Right cardiac atrium (tissue), 5 donors: ENCODE results near the gene GALNTL6. TPM values are rescaled to one million over a fixed set of nuclear protein-coding genes. Genes with fewer than 3 reads are reported as not detected.

Source experiments
- ATAC-seq, 2 donors: fragments of 200-7000 bp; cut with Tn5 transposase; one replicate each; pipeline versions ENCODE4 v1.8.0 to v1.9.1; 2020; ENCODE audit warnings: moderate library complexity in 2 of 2, mild to moderate bottlenecking in 1 of 2
- DNase-seq, 3 donors: peaks; one replicate each; pipeline ENCODE4 v3.0.0-alpha.2; 2020
- H3K27ac ChIP-seq: one replicate; pipeline ENCODE4 v1.5.1; 2013; ENCODE audit warnings: mild to moderate bottlenecking, low read length, control low read depth, moderate library complexity
- H3K27me3 ChIP-seq: one replicate; pipeline ENCODE4 v1.6.1; 2013; ENCODE audit not compliant: control insufficient read depth, insufficient read depth
- H3K4me1 ChIP-seq: one replicate; pipeline ENCODE4 v1.6.1; 2013; ENCODE audit warnings: low read length; ENCODE audit not compliant: control insufficient read depth, insufficient read depth
- H3K4me3 ChIP-seq: one replicate; pipeline ENCODE4 v1.5.1; 2013; ENCODE audit warnings: low read length, control low read depth
- H3K9me3 ChIP-seq: one replicate; pipeline ENCODE4 v1.6.1; 2013; ENCODE audit warnings: low read length; ENCODE audit not compliant: control insufficient read depth
- WGBS: extraction: QIAGEN DNeasy Blood & Tissue Kit; methylation state at CpG from one replicate; pipeline ENCODE4 v1.1.7; 2013; 5-methylcytosine and 5-hydroxymethylcytosine counted together
- intact Hi-C, 4 donors: fragments of 100-400 bp; cut with DNase I; formaldehyde crosslinking; loops; one replicate each; pipeline versions ENCODE4 v1.11.0 to v1.14.0; 2022 to 2023
- polyA plus RNA-seq: library from polyadenylated mRNA; stranded (reverse); fragments of 200-250 nt; gene quantifications from one replicate; pipeline ENCODE4 v1.2.3, GENCODE V29; 2013
- total RNA-seq, 4 donors: library from RNA; stranded (reverse); fragmentation: NEBNext Ultra II Directional; extraction: Animal tissue kit (Norgen Biotek cat#: 25700); gene quantifications; one replicate each; pipeline ENCODE4 v1.2.1, GENCODE V29; 2021
- donor health status: healthy with polysubstance abuse.
- donor health status: DM: no; HTN: yes; CAD: no.
- donor health status: DM: no; HTN: no; CAD: no.
- donor health status: DM: no; HTN: yes; CAD: no; lungs with severe emphysema.
- donor health status: DM: yes; HTN: yes; CAD: no.

The GALNTL6 gene
- total and polyA plus RNA-seq, 5 donors = not detected

DNA sequence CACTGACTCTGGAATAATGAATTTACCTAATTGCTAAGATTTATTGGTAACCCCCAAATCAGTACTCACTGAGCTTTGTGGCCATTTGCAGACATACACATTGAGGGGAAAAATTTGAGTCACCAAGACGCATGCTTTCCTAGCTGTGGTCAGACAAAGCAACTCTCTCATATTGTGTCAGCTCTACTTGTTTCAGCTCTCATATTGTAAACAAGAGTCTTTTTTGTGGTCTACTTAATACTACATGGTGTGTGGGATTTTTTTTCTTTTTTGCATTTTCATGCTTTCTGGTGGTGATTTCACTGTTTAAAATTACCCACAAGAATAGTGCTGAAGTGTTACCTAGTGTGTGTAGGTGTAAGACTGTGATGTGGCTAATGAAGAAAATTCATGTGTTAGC, 927.2 kb downstream of the GALNTL6 start:
- no peak for ATAC-seq
- 76% methylated on average over 1 of the region's 1 CpG for WGBS
- Histone ChIP-seq H3K9me3 (peaks cover 3% of the 10 kb centered on the region), H3K4me3 (no peak overlapping the region), H3K27me3 (no peaks in the 10 kb centered on the region), H3K4me1 (no peaks in the 10 kb centered on the region), H3K27ac (no peak overlapping the region)
- no peak for DNase-seq
- intact Hi-C loops = no loop called here

DNA sequence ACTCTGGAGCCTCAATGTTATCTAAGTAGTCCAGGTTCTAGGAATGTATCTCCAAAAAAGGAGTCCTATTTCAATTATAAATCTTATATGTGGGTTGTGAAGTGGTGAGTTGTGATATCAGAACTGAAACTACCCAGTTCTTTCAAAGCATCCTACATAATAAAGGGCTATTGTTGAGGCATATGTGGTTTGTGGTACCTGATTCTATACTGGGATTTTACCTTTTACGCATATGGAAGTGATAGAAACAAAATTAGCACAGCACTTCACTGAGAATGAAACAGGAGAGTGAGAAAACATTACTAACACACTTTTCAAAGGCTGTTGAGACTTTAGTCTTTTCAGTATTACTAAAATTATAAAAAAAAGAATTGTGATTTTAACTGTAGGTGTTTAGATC, 937.7 kb downstream of the GALNTL6 start:
- WGBS = 73% methylated on average over 1 of the region's 1 CpG
- Histone ChIP-seq H3K4me1 (no peaks in the 10 kb centered on the region), H3K4me3 (no peak overlapping the region), H3K27me3 (no peaks in the 10 kb centered on the region), H3K9me3 (no peaks in the 10 kb centered on the region), H3K27ac (no peak overlapping the region)
- no peak for ATAC-seq
- intact Hi-C loops = no loop called here
- DNase-seq = no peak

DNA sequence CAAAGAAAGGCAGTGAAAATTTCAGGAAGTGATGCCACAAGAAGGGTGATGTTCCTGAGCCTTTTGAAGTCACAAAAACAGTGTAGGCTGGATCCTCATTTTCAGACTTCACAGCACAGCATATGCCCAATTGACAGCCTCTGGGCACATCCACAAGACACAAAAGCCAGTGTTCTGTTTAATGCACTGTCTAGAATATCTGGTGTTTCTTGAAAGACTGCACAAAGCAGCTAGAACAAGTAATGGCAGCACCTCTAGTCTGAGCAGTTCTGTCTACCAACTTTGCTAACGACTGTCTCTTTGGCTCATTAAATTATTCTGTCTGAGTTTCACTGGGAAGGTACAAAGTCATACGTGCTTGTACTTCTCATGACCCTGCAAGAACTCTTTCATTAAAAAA, 938.3 kb downstream of the GALNTL6 start:
- intact Hi-C loops = no loop called here
- Histone ChIP-seq H3K27ac (no peak overlapping the region), H3K27me3 (no peaks in the 10 kb centered on the region), H3K4me3 (no peak overlapping the region), H3K9me3 (no peaks in the 10 kb centered on the region), H3K4me1 (no peaks in the 10 kb centered on the region)
- WGBS = 66% methylated on average over 2 of the region's 2 CpGs
- no peak for ATAC-seq
- DNase-seq = no peak

DNA sequence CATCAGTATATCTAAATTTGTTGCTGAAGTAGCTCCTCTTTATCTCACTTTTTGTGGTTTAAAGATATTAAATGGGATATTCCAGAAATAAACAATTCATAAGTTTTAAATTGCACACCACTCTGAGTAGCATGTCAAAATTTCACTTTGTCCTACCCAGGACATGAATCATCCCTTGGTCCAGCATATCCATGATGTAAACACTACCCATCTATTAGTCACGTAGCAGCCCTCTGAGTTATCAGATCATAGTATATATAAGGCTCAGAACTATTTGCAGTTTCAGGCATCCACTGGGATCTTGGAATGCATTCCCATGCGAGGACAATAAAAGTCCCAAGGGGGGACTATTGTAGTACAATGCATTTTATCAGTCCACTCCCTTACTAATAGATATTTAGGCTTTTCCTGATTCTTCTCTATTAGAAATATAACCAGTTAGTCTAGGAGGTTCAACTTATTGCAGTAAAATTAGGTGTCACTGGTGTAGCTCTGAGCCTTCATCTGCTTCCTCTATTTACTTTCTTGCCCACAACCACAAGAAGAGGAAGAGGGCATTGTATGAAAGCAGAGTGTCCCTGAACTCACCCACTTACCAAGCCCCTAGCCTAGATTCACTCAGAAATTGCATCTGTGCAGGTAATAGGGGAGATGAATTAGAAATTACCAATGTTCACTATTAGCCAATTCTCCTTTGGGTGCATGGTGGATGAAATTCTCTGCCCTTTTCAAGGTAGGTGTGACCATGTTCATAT, 945.6 kb downstream of the GALNTL6 start:
- H3K27me3 ChIP-seq = no peaks in the 10 kb centered on the region
- no peaks in the 10 kb centered on the region for H3K9me3 ChIP-seq
- 60% methylated on average over 2 of the region's 2 CpGs for WGBS
- no peak for DNase-seq
- intact Hi-C loops = no loop called here
- no peak overlapping the region for H3K27ac ChIP-seq
- no peak for ATAC-seq
- no peak overlapping the region for H3K4me3 ChIP-seq
- H3K4me1 ChIP-seq = no peaks in the 10 kb centered on the region

DNA sequence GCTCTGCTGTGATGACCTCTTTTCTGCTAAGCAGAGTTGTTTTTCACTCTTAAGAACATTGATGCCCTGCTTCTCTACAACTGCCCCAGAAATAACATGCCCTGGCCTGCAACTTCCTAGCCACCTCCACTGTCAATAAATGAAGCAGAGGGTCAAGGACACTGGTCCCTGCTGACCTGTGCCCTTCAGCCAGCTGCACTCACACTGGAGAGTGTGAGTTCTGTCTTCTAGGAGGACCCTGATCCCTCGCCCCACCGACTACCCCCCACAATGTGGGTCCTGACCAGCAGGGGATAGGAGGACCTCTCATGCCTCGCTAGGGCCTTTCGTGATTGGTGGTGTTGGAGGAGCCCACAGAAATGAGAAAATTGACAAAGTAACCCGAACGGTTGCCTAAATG, 947.3 kb downstream of the GALNTL6 start:
- Histone ChIP-seq H3K27ac (no peak overlapping the region), H3K27me3 (no peaks in the 10 kb centered on the region), H3K4me1 (no peaks in the 10 kb centered on the region), H3K9me3 (no peaks in the 10 kb centered on the region), H3K4me3 (no peak overlapping the region)
- DNase-seq (no peak), ATAC-seq (no peak)
- intact Hi-C loops = no loop called here
- 84% methylated on average over 6 of the region's 6 CpGs for WGBS

DNA sequence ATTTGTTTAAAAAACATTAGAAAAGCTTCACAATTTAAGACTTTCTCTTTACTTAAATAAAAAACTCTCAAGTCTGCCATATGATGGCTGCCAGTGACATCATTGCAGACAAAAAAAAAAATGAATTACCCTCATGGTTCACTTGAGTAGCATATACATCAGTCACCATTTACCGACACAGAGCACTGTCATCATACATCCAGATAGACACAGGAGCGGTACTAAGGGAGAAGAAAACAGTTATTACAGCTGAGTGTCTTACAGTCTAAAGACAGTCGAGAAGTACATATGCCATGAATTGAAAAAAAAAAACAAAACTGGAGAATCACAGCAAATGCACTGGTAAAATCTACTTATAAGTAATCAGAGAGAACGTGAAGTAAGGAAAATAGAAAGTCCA, 949.7 kb downstream of the GALNTL6 start:
- ATAC-seq = no peak

DNA sequence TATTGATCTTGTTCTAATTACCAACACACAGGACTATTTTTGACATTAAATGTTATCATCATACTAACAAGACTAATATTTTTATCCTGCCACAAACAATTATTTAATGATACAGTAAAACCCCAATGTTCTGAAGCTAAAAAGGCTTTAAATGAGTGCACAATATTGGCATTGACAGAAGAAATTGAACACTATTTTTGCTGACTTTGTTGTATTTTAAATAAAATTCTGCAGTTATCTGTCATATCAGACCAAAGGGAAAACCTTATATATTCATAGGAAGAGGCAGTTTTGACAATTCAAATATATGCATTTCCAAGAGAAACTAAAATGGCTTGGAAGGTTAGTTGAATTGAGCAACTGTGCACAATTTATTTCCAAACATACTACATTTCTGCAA, 957.6 kb downstream of the GALNTL6 start:
- Histone ChIP-seq H3K27me3 (no peaks in the 10 kb centered on the region), H3K9me3 (no peaks in the 10 kb centered on the region), H3K27ac (no peak overlapping the region), H3K4me1 (no peaks in the 10 kb centered on the region), H3K4me3 (no peak overlapping the region)
- intact Hi-C loops = no loop called here
- ATAC-seq (no peak), DNase-seq (no peak)

More for the DNA sequence above, 949.7 kb downstream of the GALNTL6 start:
- no peak overlapping the region for H3K4me3 ChIP-seq
- no peaks in the 10 kb centered on the region for H3K4me1 ChIP-seq
- no peaks in the 10 kb centered on the region for H3K9me3 ChIP-seq
- intact Hi-C loops = no loop called here
- H3K27me3 ChIP-seq = no peaks in the 10 kb centered on the region
- H3K27ac ChIP-seq = no peak overlapping the region
- WGBS = 76% methylated on average over 4 of the region's 4 CpGs
- no peak for DNase-seq

DNA sequence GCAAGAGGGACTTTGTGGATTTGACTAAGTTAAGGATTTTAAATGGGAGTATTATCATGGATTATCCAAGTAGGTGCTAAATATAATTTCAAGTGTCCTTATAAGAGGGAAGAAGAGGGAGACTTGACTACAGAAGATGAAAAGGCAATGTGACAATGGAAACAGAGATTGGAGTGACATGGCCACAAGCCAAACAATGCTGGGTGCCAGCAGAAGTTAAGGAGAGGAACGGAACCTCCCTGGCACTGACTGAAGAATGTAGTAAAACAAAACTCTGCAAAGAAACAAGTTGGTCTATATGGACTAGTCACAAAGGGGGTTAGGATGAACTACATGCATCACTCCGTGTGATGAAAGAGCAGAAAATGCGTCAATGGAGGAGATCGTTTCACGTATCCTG, 959.6 kb downstream of the GALNTL6 start:
- ATAC-seq (no peak), DNase-seq (no peak)
- H3K27me3 ChIP-seq = no peaks in the 10 kb centered on the region
- H3K9me3 ChIP-seq = no peaks in the 10 kb centered on the region
- no peak overlapping the region for H3K27ac ChIP-seq
- no peaks in the 10 kb centered on the region for H3K4me1 ChIP-seq
- H3K4me3 ChIP-seq = no peak overlapping the region
- 77% methylated on average over 5 of the region's 5 CpGs for WGBS
- intact Hi-C loops = no loop called here

DNA sequence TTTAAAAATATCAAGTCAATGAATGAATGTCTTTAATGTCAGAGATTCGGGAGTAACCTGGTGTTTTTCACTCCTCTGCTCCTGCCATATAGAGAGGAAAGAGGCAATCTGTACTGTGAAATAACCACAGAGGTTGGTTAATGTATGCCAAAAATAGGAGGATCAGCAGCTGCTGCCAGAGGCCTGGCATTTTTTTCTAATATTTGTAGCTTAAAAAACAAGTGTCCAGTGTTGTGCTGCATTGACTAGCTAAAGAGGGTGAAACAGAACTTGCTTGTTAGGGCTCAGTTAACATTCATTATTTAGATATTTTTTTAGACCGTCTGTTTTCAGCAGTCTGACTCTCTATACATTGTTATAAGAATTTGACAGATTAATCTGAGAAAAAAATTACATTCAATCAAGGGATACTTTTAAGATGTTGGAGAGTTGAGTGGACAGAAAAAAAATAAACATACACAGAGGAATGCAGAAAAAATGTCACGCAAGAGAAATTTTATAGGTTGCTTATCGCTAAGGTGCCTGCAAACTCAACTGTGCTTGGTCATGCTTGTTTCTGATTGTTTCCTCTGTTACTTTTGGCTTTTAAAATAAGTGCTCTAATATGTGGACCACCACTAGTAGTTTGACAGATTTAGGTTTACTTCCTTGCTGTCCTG, 963.1 kb downstream of the GALNTL6 start:
- Histone ChIP-seq H3K4me3 (no peak overlapping the region), H3K4me1 (no peaks in the 10 kb centered on the region), H3K9me3 (no peaks in the 10 kb centered on the region), H3K27me3 (no peaks in the 10 kb centered on the region), H3K27ac (no peak overlapping the region)
- intact Hi-C loops = no loop called here
- WGBS = 64% methylated on average over 4 of the region's 4 CpGs
- ATAC-seq (no peak), DNase-seq (no peak)

DNA sequence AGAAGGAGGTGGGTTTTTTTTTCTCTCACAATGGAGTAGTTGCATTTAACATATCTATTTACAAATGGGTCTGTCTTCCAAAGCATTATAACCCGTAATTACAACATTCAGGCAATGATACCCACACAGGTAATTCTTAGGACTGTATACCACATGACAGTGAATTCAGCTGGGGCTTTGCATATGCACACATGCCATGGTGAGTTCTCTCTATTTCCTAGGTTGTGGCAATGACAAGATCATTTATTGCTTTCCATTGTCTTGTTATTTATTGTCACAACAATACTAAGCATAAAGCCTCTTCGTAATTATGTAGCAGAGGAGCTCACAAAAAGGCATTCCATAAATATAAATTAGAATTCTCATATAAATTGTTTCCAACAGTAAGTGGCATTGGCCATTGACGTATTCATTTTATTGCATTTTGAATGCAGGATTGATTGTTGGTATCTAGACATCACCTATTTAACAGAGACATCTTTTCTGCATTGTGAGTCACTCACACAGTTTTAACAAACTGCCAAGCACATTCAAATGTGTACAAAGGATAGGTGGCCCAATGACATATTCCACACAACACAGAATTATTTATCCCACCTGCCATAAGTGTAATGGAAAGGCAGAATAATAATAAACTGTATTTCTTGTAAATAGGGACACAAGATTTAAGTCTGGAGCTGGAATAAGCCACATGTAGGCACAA, 964.7 kb downstream of the GALNTL6 start:
- Histone ChIP-seq H3K9me3 (no peaks in the 10 kb centered on the region), H3K4me1 (no peaks in the 10 kb centered on the region), H3K27me3 (no peaks in the 10 kb centered on the region), H3K4me3 (no peak overlapping the region), H3K27ac (no peak overlapping the region)
- intact Hi-C loops = no loop called here
- no peak for DNase-seq
- no peak for ATAC-seq
- WGBS = 77% methylated on average over 3 of the region's 3 CpGs

DNA sequence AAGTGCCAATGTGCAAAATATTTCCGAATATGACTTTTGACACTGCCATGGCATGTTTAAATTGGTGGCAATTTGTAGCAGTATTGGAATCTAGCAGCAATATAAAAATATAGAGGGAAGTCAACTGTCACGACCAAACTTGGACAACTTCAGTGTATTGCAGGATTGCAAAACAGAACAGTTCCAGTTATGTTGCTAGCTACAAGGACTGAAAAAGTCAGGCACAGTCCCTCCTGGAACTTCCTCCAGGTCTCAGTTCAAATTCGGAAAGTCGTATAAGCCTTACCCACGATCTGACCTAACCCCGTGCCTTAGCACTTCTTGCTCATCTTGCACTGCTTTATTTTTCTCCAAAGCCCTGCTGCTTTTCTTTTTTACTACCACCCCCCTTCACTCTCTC, 965.4 kb downstream of the GALNTL6 start:
- Histone ChIP-seq H3K4me3 (no peak overlapping the region), H3K27me3 (no peaks in the 10 kb centered on the region), H3K27ac (no peak overlapping the region), H3K4me1 (no peaks in the 10 kb centered on the region), H3K9me3 (no peaks in the 10 kb centered on the region)
- no peak for ATAC-seq
- DNase-seq = no peak
- WGBS = 58% methylated on average over 6 of the region's 6 CpGs
- intact Hi-C loops = no loop called here
